CD4-positive, alpha-beta T cell treated with Interleukin-6 at 100 ng/mL for 8 hours (primary cell): Measurements from ENCODE around the gene CBX3.
"Not testable (repeated sequence)": the region's sequence is repeated elsewhere in the genome, so short reads cannot be mapped to it uniquely, and the experiment has no call there.

Experiments
- DNase-seq: peaks from one replicate; pipeline ENCODE4 v3.0.0-alpha.2; 2020; ENCODE audit warnings: mixed read lengths, low spot score

Gene CBX3

GRCh38 chr7:26202019-26202990 lies 760 bp downstream of the CBX3 start:
- DNase-seq = peak; percentile 45

- DNase-seq = no peak
These were observed 1.5 kb downstream of the CBX3 start for GRCh38 chr7:26203016-26203415.

GRCh38 chr7:26208040-26208439 lies 6.5 kb downstream of the CBX3 start:
- no peak for DNase-seq

- DNase-seq = no peak
These were observed 11.6 kb downstream of the CBX3 start for GRCh38 chr7:26212921-26213718.

GRCh38 chr7:26213807-26214515 lies 12.4 kb downstream of the CBX3 start:
- no peak for DNase-seq

GRCh38 chr7:26216049-26216448 lies 14.5 kb downstream of the CBX3 start:
- DNase-seq = no peak

GRCh38 chr7:26224359-26224758 lies 22.8 kb downstream of the CBX3 start:
- no peak for DNase-seq

GRCh38 chr7:26227987-26228386 lies 26.4 kb downstream of the CBX3 start:
- no peak for DNase-seq

GRCh38 chr7:26233902-26234511 lies 32.5 kb downstream of the CBX3 start:
- no peak for DNase-seq

GRCh38 chr7:26237035-26237807 lies 35.7 kb downstream of the CBX3 start:
- no peak for DNase-seq

- no peak for DNase-seq
These were observed 36.5 kb downstream of the CBX3 start for GRCh38 chr7:26238032-26238431.

GRCh38 chr7:26245150-26245549 lies 43.6 kb downstream of the CBX3 start:
- DNase-seq = no peak

GRCh38 chr7:26250239-26250638 lies 48.7 kb downstream of the CBX3 start:
- DNase-seq = no peak

GRCh38 chr7:26261866-26262265 lies 60.3 kb downstream of the CBX3 start:
- not testable (repeated sequence) for DNase-seq
